ENCODE data around the gene OR2AG1.

The OR2AG1 gene

GRCh38 chr11:6782720-6783119, at the start of gene OR2AG1:
Gene OR2AG1 (plus strand): TSS chr11:6783020. CDS start chr11:6785038, 2,018 bp downstream.
- DNase-seq: no peak

GRCh38 chr11:6733326-6734275, 49.2 kb upstream of the OR2AG1 start:
- DNase-seq: no peak

GRCh38 chr11:6734616-6735015, 48.2 kb upstream of the OR2AG1 start:
- DNase-seq: no peak

- no peak for DNase-seq
These were observed 47.5 kb upstream of the OR2AG1 start for GRCh38 chr11:6735306-6735705.

GRCh38 chr11:6736495-6737121, 46.2 kb upstream of the OR2AG1 start:
- DNase-seq: no peak

GRCh38 chr11:6737872-6738466, 44.9 kb upstream of the OR2AG1 start:
- DNase-seq: no peak

GRCh38 chr11:6738590-6738989, 44.2 kb upstream of the OR2AG1 start:
- DNase-seq: no peak

- DNase-seq: no peak
These were observed 40.6 kb upstream of the OR2AG1 start for GRCh38 chr11:6742260-6742659.

- DNase-seq: no peak
These were observed 37.8 kb upstream of the OR2AG1 start for GRCh38 chr11:6745018-6745417.

- no peak for DNase-seq
These were observed 37.3 kb upstream of the OR2AG1 start for GRCh38 chr11:6745465-6746015.

- no peak for DNase-seq
These were observed 36.7 kb upstream of the OR2AG1 start for GRCh38 chr11:6746086-6746618.

GRCh38 chr11:6746626-6747025, 36.2 kb upstream of the OR2AG1 start:
- no peak for DNase-seq

GRCh38 chr11:6747097-6747668, 35.6 kb upstream of the OR2AG1 start:
- DNase-seq: no peak

- peak; percentile 27 for DNase-seq
These were observed 27.4 kb upstream of the OR2AG1 start for GRCh38 chr11:6755303-6755952.

- DNase-seq: no peak
These were observed 26.9 kb upstream of the OR2AG1 start for GRCh38 chr11:6755953-6756347.

GRCh38 chr11:6757373-6757967, 25.4 kb upstream of the OR2AG1 start:
- peak; percentile 68 for DNase-seq

- DNase-seq: peak; percentile 29
These were observed 10.6 kb upstream of the OR2AG1 start, which contains the start of gene OR2AG2 for GRCh38 chr11:6771926-6772893. Gene OR2AG2 (minus strand): TSS chr11:6771976. CDS start chr11:6768957, 3,019 bp downstream.

GRCh38 chr11:6778518-6778917, 4.3 kb upstream of the OR2AG1 start:
- no peak for DNase-seq

GRCh38 chr11:6780829-6781228, 2.0 kb upstream of the OR2AG1 start:
- no peak for DNase-seq

GRCh38 chr11:6790546-6790945, 7.7 kb downstream of the OR2AG1 start:
- no peak for DNase-seq
